Bronchial epithelial cell (primary cell): Measurements from ENCODE around the gene TRAPPC3. TPM values are rescaled to one million over a fixed set of nuclear protein-coding genes. Genes with fewer than 3 reads are reported as not detected.

Source experiments
- DNase-seq: peaks from one replicate; pipeline ENCODE4 v3.0.0-alpha.2; 2010; ENCODE audit warnings: low read depth
- FAIRE-seq: peaks from 2 replicates; lab custom pipeline; 2011; peaks lifted over from hg19 to GRCh38; lab: Jason Lieb, UNC
- H3K27me3 ChIP-seq: 2 replicates; pipeline ENCODE4 v1.5.1; 2011; ENCODE audit warnings: low read length; ENCODE audit not compliant: control insufficient read depth, insufficient read depth
- H3K36me3 ChIP-seq: 2 replicates; pipeline ENCODE4 v1.5.1; 2011; ENCODE audit warnings: low read length; ENCODE audit not compliant: control insufficient read depth, insufficient read depth
- H3K4me3 ChIP-seq: 2 replicates; pipeline ENCODE4 v1.5.1; 2011; ENCODE audit warnings: mild to moderate bottlenecking, low read depth, low read length, control low read depth
- CTCF ChIP-seq: IDR thresholded peaks from 2 replicates; pipeline ENCODE4 v1.5.1; 2011; ENCODE audit warnings: mild to moderate bottlenecking, moderate library complexity, low read length, control low read depth, inconsistent platforms; ENCODE audit not compliant: insufficient read depth, severe bottlenecking
- total RNA-seq: library from RNA; depleted of rRNA; stranded (reverse); fragments of >200 nt; gene quantifications from 2 replicates; pipeline ENCODE4 v1.2.1, GENCODE V29; 2014

The TRAPPC3 gene
- total RNA-seq, 1 donor from 2014 or later, result 105 TPM

GRCh38 chr1:36124404-36125128, 24.7 kb downstream of the TRAPPC3 start:
- DNase-seq (no peak), FAIRE-seq (no peak)
- no peak overlapping the region for H3K4me3 ChIP-seq
- TF ChIP-seq CTCF, result no peak
- H3K27me3 ChIP-seq, result peaks cover 5% of the 10 kb centered on the region
- H3K36me3 ChIP-seq, result no peaks in the 10 kb centered on the region

- Histone ChIP-seq H3K27me3 (peaks cover 5% of the 10 kb centered on the region), H3K4me3 (no peak overlapping the region), H3K36me3 (no peaks in the 10 kb centered on the region)
- no peak for DNase-seq
- FAIRE-seq, result peak; percentile 47
- TF ChIP-seq CTCF, result no peak
Measured at GRCh38 chr1:36123356-36123755, 25.9 kb downstream of the TRAPPC3 start.

- no peaks in the 10 kb centered on the region for H3K36me3 ChIP-seq
- peaks cover 5% of the 10 kb centered on the region for H3K27me3 ChIP-seq
- H3K4me3 ChIP-seq, result no peak overlapping the region
- FAIRE-seq (no peak), DNase-seq (no peak)
- TF ChIP-seq CTCF, result no peak
Measured at GRCh38 chr1:36122062-36123030, 26.9 kb downstream of the TRAPPC3 start.

- FAIRE-seq (no peak), DNase-seq (no peak)
- no peak overlapping the region for H3K4me3 ChIP-seq
- H3K36me3 ChIP-seq, result no peaks in the 10 kb centered on the region
- H3K27me3 ChIP-seq, result peaks cover 4% of the 10 kb centered on the region
- no peak for TF ChIP-seq CTCF
Measured at GRCh38 chr1:36119456-36119855, 29.8 kb downstream of the TRAPPC3 start.

GRCh38 chr1:36118447-36119204, 30.7 kb downstream of the TRAPPC3 start:
- DNase-seq, result no peak
- no peak overlapping the region for H3K4me3 ChIP-seq
- no peak for TF ChIP-seq CTCF
- no peak for FAIRE-seq
- H3K36me3 ChIP-seq, result no peaks in the 10 kb centered on the region
- peaks cover 1% of the 10 kb centered on the region for H3K27me3 ChIP-seq
